Ishikawa (cell line): ENCODE data around the gene IGFL1.

ENCODE experiments used
- CEBPB ChIP-seq: IDR thresholded peaks from 2 replicates; pipeline ENCODE4 v1.6.1; 2012
- CREB1 ChIP-seq: IDR thresholded peaks from 2 replicates; pipeline ENCODE4 v1.6.1; 2012; ENCODE audit warnings: low read depth
- EGR1 ChIP-seq: IDR thresholded peaks from 2 replicates; pipeline ENCODE4 v1.6.1; 2012
- EP300 ChIP-seq: IDR thresholded peaks from 2 replicates; pipeline ENCODE4 v1.6.1; 2012; ENCODE audit warnings: borderline replicate concordance
- FOXM1 ChIP-seq: IDR thresholded peaks from 2 replicates; pipeline ENCODE4 v1.6.1; 2012; ENCODE audit warnings: low read depth, borderline replicate concordance
- NFIC ChIP-seq: IDR thresholded peaks from 2 replicates; pipeline ENCODE4 v1.6.1; 2012
- RAD21 ChIP-seq: IDR thresholded peaks from 2 replicates; pipeline ENCODE4 v1.6.1; 2012; ENCODE audit warnings: low read depth
- TCF12 ChIP-seq: IDR thresholded peaks from 2 replicates; pipeline ENCODE4 v1.6.1; 2012; ENCODE audit warnings: low read depth
- TF ChIP-seq, protein P1 (sequence below): IDR thresholded peaks from 2 replicates; pipeline ENCODE4 v1.6.1; 2012
- TF ChIP-seq, protein P2 (sequence below): IDR thresholded peaks from 2 replicates; pipeline ENCODE4 v1.6.1; 2012; ENCODE audit warnings: low read depth, mild to moderate bottlenecking

DNA sequence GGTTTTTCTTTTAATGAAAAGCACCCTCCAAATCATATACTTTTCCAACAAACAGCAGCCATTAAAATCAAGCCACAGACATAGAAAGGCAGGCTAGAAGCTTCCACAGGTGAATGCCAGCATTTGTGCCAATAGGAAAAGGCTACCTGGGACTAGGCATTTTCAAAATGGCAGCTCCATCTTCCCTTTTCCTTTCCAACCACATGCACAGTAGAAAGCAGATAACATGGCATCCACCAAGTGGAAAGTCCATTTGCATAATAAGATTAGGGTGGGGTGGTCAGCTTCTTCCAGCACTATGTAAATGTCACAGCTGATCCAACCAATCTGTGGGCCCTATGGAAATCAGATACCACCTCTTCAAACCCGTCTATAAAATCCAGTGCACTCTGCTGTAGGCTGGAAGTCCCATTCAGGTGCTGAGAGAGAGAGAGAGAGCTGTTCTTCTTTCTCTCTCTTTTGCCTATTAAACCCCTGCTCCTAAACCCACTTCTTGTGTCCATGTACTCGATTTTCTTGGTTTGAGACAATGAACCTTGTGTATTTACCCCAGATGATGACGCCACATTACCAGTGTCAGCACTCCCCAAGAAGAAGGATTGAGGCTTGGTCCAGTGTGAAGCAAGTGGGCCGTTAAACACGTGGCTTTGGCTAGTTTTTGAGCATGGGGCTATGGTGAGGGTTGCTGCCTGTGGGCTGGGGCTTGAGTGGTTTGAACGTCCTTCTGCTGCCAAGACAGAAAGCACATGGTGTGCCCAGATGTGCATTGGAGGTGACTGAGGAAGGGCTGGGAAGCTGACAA lies 24.2 kb upstream of the IGFL1 start:
- no peak for TF ChIP-seq NFIC
- no peak for TF ChIP-seq CEBPB
- no peak for TF ChIP-seq TCF12
- TF ChIP-seq FOXM1, result no peak
- TF ChIP-seq EP300, result no peak
- no peak for TF ChIP-seq RAD21
- TF ChIP-seq, protein P1, sequence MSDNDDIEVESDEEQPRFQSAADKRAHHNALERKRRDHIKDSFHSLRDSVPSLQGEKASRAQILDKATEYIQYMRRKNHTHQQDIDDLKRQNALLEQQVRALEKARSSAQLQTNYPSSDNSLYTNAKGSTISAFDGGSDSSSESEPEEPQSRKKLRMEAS, result no peak
- no peak for TF ChIP-seq EGR1
- TF ChIP-seq CREB1, result no peak
- TF ChIP-seq, protein P2, sequence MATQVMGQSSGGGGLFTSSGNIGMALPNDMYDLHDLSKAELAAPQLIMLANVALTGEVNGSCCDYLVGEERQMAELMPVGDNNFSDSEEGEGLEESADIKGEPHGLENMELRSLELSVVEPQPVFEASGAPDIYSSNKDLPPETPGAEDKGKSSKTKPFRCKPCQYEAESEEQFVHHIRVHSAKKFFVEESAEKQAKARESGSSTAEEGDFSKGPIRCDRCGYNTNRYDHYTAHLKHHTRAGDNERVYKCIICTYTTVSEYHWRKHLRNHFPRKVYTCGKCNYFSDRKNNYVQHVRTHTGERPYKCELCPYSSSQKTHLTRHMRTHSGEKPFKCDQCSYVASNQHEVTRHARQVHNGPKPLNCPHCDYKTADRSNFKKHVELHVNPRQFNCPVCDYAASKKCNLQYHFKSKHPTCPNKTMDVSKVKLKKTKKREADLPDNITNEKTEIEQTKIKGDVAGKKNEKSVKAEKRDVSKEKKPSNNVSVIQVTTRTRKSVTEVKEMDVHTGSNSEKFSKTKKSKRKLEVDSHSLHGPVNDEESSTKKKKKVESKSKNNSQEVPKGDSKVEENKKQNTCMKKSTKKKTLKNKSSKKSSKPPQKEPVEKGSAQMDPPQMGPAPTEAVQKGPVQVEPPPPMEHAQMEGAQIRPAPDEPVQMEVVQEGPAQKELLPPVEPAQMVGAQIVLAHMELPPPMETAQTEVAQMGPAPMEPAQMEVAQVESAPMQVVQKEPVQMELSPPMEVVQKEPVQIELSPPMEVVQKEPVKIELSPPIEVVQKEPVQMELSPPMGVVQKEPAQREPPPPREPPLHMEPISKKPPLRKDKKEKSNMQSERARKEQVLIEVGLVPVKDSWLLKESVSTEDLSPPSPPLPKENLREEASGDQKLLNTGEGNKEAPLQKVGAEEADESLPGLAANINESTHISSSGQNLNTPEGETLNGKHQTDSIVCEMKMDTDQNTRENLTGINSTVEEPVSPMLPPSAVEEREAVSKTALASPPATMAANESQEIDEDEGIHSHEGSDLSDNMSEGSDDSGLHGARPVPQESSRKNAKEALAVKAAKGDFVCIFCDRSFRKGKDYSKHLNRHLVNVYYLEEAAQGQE, result no peak
